MM.1S (cell line): Measurements from ENCODE around the gene PRR9.

Source experiments
- CTCF ChIP-seq: fragments of 300-600 bp; sonication (generic); IDR thresholded peaks from 2 replicates; pipeline ENCODE4 v1.5.1; 2016; ENCODE audit warnings: antibody characterized with exemption, low read length, mixed read lengths
- EZH2 ChIP-seq: fragments of 300-600 bp; sonication (generic); optimal IDR thresholded peaks from 2 replicates; pipeline ENCODE3; 2017; ENCODE audit warnings: low read depth, mild to moderate bottlenecking, antibody characterized with exemption, low read length, mixed read lengths

GRCh38 chr1:153192697-153193096, 24.7 kb upstream of the PRR9 start:
- peak; percentile 80 for TF ChIP-seq CTCF
- TF ChIP-seq EZH2 = no peak
